Measurements from ENCODE around the gene KNDC1.

The KNDC1 gene

DNA sequence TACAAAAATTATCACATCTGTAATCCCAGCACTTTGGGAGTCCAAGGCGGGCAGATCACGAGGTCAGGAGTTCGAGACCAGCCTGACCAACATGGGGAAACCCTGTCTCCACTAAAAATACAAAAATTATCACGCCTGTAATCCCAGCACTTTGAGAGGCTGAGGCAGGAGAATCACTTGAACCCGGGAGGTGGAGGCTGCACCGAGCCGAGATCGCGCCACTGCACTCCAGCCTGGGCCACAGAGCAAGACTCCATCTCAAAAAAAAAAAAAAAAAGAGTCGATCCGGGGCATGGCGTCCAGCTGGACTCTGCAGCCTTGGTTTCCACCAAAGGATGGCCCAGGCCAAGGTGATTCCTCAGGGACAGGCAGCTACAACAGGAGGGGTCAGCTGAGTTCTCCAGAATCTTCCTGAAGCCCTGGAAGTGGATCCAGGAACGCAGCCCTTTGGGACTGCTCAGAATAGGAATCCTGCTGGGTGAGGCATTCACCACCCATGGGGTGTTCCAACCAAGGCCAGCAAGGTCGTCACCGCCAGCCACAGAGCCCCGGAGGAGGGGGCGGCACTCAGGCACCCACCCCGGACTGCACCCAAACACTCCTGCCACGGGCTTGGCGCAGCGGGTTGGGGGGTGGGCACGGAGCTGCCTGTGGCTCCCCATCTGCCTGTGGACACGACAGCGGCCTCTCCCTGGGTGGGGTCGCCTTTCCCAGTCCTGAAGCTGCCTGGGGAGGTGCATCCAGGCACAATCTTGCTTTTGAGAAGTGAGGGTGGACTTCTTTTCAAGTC, 58.0 kb downstream of the KNDC1 start:
- Histone ChIP-seq H4K8ac (ENCODE audit: low read depth, low read length) (no peak overlapping the region), H2AK5ac (ENCODE audit: low read depth, low read length) (peak overlapping the region; percentile 63), H2BK15ac (ENCODE audit: low read length) (no peak overlapping the region), H3K79me1 (ENCODE audit: low read depth, low read length) (no peaks in the 10 kb centered on the region), H2BK12ac (ENCODE audit: low read length) (no peak overlapping the region), H3K14ac (ENCODE audit: low read length) (peak overlapping the region; percentile 38), H2BK5ac (ENCODE audit: low read length) (no peak overlapping the region), H3K36me3 (replicated peaks in 1 of 2; ENCODE audit: control insufficient read depth in 2 of 2, insufficient read depth in 2 of 2, low read length in 2 of 2) (no peaks in the 10 kb centered on the region), H3K4me1 (ENCODE audit: control insufficient read depth in 2 of 2, insufficient read depth in 1 of 2, low read depth in 1 of 2, low read length in 2 of 2) (no peaks in the 10 kb centered on the region), H3K27ac (replicated peaks; ENCODE audit: low read length) (no peak overlapping the region), H3K18ac (ENCODE audit: low read length) (peak overlapping the region; percentile 38), H3K4ac (ENCODE audit: low read length) (peak overlapping the region; percentile 11), H3K23ac (ENCODE audit: low read depth, low read length, poor library complexity) (peak overlapping the region; percentile 55), H3K4me3 (ENCODE audit: low read length in 2 of 2) (no peak overlapping the region), H3K27me3 (ENCODE audit: control insufficient read depth in 3 of 3, insufficient read depth in 3 of 3, low read depth in 1 of 3, low read length in 3 of 3) (peaks cover 0 to 27% (median 10%) of the 10 kb centered on the region in 3 experiments), H4K91ac (ENCODE audit: low read depth, low read length, poor library complexity) (peak overlapping the region; percentile 30), H2BK120ac (ENCODE audit: low read depth, low read length) (no peak overlapping the region), H3K9ac (ENCODE audit: low read depth, low read length, poor library complexity) (no peak overlapping the region), H2AFZ (ENCODE audit: low read length) (no peak overlapping the region), H3K4me2 (ENCODE audit: insufficient read depth, low read length, poor library complexity, severe bottlenecking) (no peak overlapping the region), H3K9me3 (replicated peaks in 1 of 2; ENCODE audit: control insufficient read depth in 2 of 2, insufficient read depth in 1 of 2, low read depth in 1 of 2, low read length in 2 of 2) (peaks cover 0 to 4% of the 10 kb centered on the region in 2 donors)
- DNase-seq (ENCODE audit: low spot score): no peak
- no CpG with 5 or more reads among the region's 25 CpGs for WGBS, 2 donors (ENCODE audit: extremely low coverage in 2 of 2, insufficient read length in 2 of 2, insufficient replicate concordance in 1 of 2)

DNA sequence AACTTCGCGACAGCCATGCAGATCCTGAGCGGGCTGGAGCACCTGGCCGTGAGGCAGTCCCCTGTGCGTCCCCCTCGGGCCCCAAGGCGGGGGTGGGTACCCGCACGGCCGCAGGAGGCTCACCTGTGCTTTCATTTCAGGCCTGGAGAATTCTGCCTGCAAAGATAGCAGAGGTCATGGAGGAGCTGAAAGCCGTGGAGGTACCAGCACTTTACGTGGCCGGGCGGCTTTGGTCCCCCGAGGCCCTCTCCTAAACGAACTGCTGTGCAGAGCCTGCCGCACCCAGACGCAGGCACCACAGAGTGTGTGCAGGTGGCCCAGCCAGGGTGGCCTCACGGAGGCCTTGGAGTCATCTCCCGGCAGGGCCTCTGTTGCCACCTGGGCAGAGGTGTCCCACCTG, 58.9 kb downstream of the KNDC1 start:
- Histone ChIP-seq H2BK15ac (ENCODE audit: low read length) (no peak overlapping the region), H2BK120ac (ENCODE audit: low read depth, low read length) (no peak overlapping the region), H3K9ac (ENCODE audit: low read depth, low read length, poor library complexity) (no peak overlapping the region), H3K14ac (ENCODE audit: low read length) (no peak overlapping the region), H3K9me3 (replicated peaks in 1 of 2; ENCODE audit: control insufficient read depth in 2 of 2, insufficient read depth in 1 of 2, low read depth in 1 of 2, low read length in 2 of 2) (peaks cover 0 to 4% of the 10 kb centered on the region in 2 donors), H3K4me3 (ENCODE audit: low read length in 2 of 2) (peak overlapping the region in 1 of 2 donors; percentile 43), H2BK12ac (ENCODE audit: low read length) (peak overlapping the region; percentile 6), H4K8ac (ENCODE audit: low read depth, low read length) (no peak overlapping the region), H2AFZ (ENCODE audit: low read length) (no peak overlapping the region), H3K27me3 (ENCODE audit: control insufficient read depth in 3 of 3, insufficient read depth in 3 of 3, low read depth in 1 of 3, low read length in 3 of 3) (peaks cover 0 to 27% (median 10%) of the 10 kb centered on the region in 3 experiments), H3K18ac (ENCODE audit: low read length) (peak overlapping the region; percentile 53), H2BK5ac (ENCODE audit: low read length) (peak overlapping the region; percentile 48), H3K4ac (ENCODE audit: low read length) (no peak overlapping the region), H3K4me1 (ENCODE audit: control insufficient read depth in 2 of 2, insufficient read depth in 1 of 2, low read depth in 1 of 2, low read length in 2 of 2) (no peaks in the 10 kb centered on the region), H2AK5ac (ENCODE audit: low read depth, low read length) (no peak overlapping the region), H3K79me1 (ENCODE audit: low read depth, low read length) (no peaks in the 10 kb centered on the region), H3K23ac (ENCODE audit: low read depth, low read length, poor library complexity) (peak overlapping the region; percentile 65), H3K27ac (replicated peaks; ENCODE audit: low read length) (no peak overlapping the region), H3K36me3 (replicated peaks in 1 of 2; ENCODE audit: control insufficient read depth in 2 of 2, insufficient read depth in 2 of 2, low read length in 2 of 2) (no peaks in the 10 kb centered on the region), H3K4me2 (ENCODE audit: insufficient read depth, low read length, poor library complexity, severe bottlenecking) (no peak overlapping the region), H4K91ac (ENCODE audit: low read depth, low read length, poor library complexity) (no peak overlapping the region)
- WGBS, 2 donors (ENCODE audit: extremely low coverage in 2 of 2, insufficient read length in 2 of 2, insufficient replicate concordance in 1 of 2): no CpG with 5 or more reads among the region's 20 CpGs
- no peak for DNase-seq (ENCODE audit: low spot score)

DNA sequence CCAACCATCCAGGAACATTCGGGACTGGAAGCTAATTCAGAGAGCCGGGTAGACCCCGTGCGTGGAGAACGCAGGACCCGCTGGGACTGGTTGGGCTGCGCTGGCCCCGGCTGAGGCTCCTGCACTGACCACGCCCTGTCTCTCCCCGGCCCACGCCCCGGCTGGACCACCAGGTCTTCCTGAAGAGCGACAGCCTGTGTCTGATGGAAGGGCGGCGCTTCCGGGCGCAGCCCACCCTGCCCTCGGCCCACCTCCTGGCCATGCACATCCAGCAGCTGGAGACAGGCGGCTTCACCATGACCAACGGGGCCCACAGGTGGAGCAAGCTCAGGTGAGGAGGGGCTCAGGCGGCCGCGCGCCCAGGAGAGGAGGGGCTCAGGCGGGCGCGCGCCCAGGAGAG, 59.8 kb downstream of the KNDC1 start:
- Histone ChIP-seq H3K9ac (ENCODE audit: low read depth, low read length, poor library complexity) (no peak overlapping the region), H3K18ac (ENCODE audit: low read length) (no peak overlapping the region)
- DNase-seq (ENCODE audit: low spot score): no peak

DNA sequence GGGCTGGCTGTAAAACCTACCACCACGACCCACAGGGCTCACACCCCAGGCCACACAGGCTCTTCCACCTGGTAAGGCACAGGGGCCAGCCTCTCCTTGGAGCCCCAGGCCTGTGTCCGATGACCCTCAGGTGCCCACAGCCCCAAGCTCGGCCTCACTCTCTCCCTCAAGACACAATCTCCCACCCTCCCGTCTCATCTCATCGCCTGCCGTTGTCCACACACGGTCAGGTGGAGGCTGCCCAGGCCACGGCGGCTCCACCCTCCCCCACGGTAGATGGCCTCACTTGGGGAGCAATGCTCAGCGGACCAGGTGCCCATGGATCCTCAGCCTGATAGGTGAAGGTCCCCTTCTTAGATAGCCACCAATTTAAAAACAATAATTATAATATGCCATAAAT, 61.3 kb downstream of the KNDC1 start:
- no peak overlapping the region for H4K8ac ChIP-seq (ENCODE audit: low read depth, low read length)
- no peak overlapping the region for H4K91ac ChIP-seq (ENCODE audit: low read depth, low read length, poor library complexity)
- H3K4me2 ChIP-seq (ENCODE audit: insufficient read depth, low read length, poor library complexity, severe bottlenecking): no peak overlapping the region
- no peak overlapping the region for H3K14ac ChIP-seq (ENCODE audit: low read length)
- no peaks in the 10 kb centered on the region for H3K79me1 ChIP-seq (ENCODE audit: low read depth, low read length)
- H3K4ac ChIP-seq (ENCODE audit: low read length): no peak overlapping the region
- no peak overlapping the region for H2BK15ac ChIP-seq (ENCODE audit: low read length)
- no peak overlapping the region for H3K23ac ChIP-seq (ENCODE audit: low read depth, low read length, poor library complexity)
- no CpG with 5 or more reads among the region's 11 CpGs for WGBS, 2 donors (ENCODE audit: extremely low coverage in 2 of 2, insufficient read length in 2 of 2, insufficient replicate concordance in 1 of 2)
- no peak overlapping the region for H2AK5ac ChIP-seq (ENCODE audit: low read depth, low read length)
- no peak overlapping the region for H3K9ac ChIP-seq (ENCODE audit: low read depth, low read length, poor library complexity)
- peaks cover 0 to 24% (median 12%) of the 10 kb centered on the region in 3 experiments for H3K27me3 ChIP-seq (ENCODE audit: control insufficient read depth in 3 of 3, insufficient read depth in 3 of 3, low read depth in 1 of 3, low read length in 3 of 3)
- no peak overlapping the region for H2BK120ac ChIP-seq (ENCODE audit: low read depth, low read length)
- H3K9me3 ChIP-seq (replicated peaks in 1 of 2; ENCODE audit: control insufficient read depth in 2 of 2, insufficient read depth in 1 of 2, low read depth in 1 of 2, low read length in 2 of 2): no peaks in the 10 kb centered on the region
- DNase-seq (ENCODE audit: low spot score): no peak
- H3K36me3 ChIP-seq (replicated peaks in 1 of 2; ENCODE audit: control insufficient read depth in 2 of 2, insufficient read depth in 2 of 2, low read length in 2 of 2): no peaks in the 10 kb centered on the region
- no peak overlapping the region for H3K4me3 ChIP-seq (ENCODE audit: low read length in 2 of 2)
- H3K4me1 ChIP-seq (ENCODE audit: control insufficient read depth in 2 of 2, insufficient read depth in 1 of 2, low read depth in 1 of 2, low read length in 2 of 2): peaks cover 1 to 4% of the 10 kb centered on the region in 2 donors
- H2AFZ ChIP-seq (ENCODE audit: low read length): no peak overlapping the region
- no peak overlapping the region for H3K27ac ChIP-seq (replicated peaks; ENCODE audit: low read length)
- no peak overlapping the region for H3K18ac ChIP-seq (ENCODE audit: low read length)
- no peak overlapping the region for H2BK5ac ChIP-seq (ENCODE audit: low read length)
- H2BK12ac ChIP-seq (ENCODE audit: low read length): no peak overlapping the region

More for the DNA sequence above, 59.8 kb downstream of the KNDC1 start:
- Histone ChIP-seq H3K36me3 (replicated peaks in 1 of 2; ENCODE audit: control insufficient read depth in 2 of 2, insufficient read depth in 2 of 2, low read length in 2 of 2) (no peaks in the 10 kb centered on the region), H3K27me3 (ENCODE audit: control insufficient read depth in 3 of 3, insufficient read depth in 3 of 3, low read depth in 1 of 3, low read length in 3 of 3) (peaks cover 0 to 27% (median 10%) of the 10 kb centered on the region in 3 experiments), H2BK15ac (ENCODE audit: low read length) (no peak overlapping the region), H3K4me1 (ENCODE audit: control insufficient read depth in 2 of 2, insufficient read depth in 1 of 2, low read depth in 1 of 2, low read length in 2 of 2) (no peaks in the 10 kb centered on the region), H3K4me3 (ENCODE audit: low read length in 2 of 2) (no peak overlapping the region), H3K4ac (ENCODE audit: low read length) (no peak overlapping the region), H2AK5ac (ENCODE audit: low read depth, low read length) (no peak overlapping the region), H4K8ac (ENCODE audit: low read depth, low read length) (no peak overlapping the region), H2AFZ (ENCODE audit: low read length) (no peak overlapping the region), H2BK5ac (ENCODE audit: low read length) (peak overlapping the region; percentile 48), H3K14ac (ENCODE audit: low read length) (peak overlapping the region; percentile 84), H3K4me2 (ENCODE audit: insufficient read depth, low read length, poor library complexity, severe bottlenecking) (peak overlapping the region; percentile 32), H3K23ac (ENCODE audit: low read depth, low read length, poor library complexity) (no peak overlapping the region), H3K27ac (replicated peaks; ENCODE audit: low read length) (no peak overlapping the region), H2BK12ac (ENCODE audit: low read length) (no peak overlapping the region), H4K91ac (ENCODE audit: low read depth, low read length, poor library complexity) (no peak overlapping the region), H3K9me3 (replicated peaks in 1 of 2; ENCODE audit: control insufficient read depth in 2 of 2, insufficient read depth in 1 of 2, low read depth in 1 of 2, low read length in 2 of 2) (peaks cover 0 to 4% of the 10 kb centered on the region in 2 donors), H2BK120ac (ENCODE audit: low read depth, low read length) (no peak overlapping the region), H3K79me1 (ENCODE audit: low read depth, low read length) (no peaks in the 10 kb centered on the region)
- no CpG with 5 or more reads among the region's 28 CpGs for WGBS, 2 donors (ENCODE audit: extremely low coverage in 2 of 2, insufficient read length in 2 of 2, insufficient replicate concordance in 1 of 2)

Measured in neuronal stem cell (in vitro differentiated cells).